ENCODE data around the gene ELF3.

ELF3 gene

DNA sequence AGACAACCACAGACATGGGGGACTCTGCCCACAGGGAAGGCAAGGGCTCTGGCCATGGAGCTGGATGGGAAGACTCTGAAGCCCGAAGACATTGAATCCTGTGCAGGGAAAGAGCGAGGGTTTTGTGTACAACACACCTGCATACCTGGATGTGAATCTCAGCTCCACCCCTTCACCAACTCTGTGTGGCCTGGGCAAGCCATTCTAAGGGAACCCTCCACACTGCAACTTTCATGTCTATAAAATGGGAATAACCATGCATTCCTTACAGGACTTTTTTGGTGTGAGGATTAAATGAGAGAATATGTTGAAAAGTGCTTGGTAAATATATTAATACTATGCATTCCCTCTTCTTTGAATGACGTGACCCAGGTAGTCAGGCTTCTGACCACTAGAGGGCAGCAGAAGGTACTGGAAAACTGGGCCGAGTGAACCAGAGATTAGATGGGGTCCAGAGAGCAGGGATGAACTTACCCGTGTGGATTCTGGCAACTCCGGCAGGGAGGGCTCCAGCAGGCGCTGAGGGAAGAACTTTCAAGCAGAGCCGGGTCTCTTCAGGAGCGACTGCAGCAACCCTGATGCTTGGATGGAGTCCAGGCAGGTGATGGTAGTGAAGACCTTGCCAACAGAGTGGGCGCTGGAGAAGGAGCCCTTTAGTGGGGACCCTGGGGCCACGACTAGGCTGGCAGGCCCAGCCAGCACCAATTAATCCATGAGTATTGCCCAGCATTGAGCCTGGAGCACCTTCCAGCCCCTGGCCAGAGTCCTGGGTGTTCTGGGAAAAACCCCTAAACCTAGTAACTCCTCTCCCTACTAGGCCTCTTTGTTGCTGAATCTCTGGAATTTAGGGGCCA, 834 bp upstream of the ELF3 start:
- H3K4me3 ChIP-seq (ENCODE audit: low read length): no peak overlapping the region
- TF ChIP-seq, protein P1, sequence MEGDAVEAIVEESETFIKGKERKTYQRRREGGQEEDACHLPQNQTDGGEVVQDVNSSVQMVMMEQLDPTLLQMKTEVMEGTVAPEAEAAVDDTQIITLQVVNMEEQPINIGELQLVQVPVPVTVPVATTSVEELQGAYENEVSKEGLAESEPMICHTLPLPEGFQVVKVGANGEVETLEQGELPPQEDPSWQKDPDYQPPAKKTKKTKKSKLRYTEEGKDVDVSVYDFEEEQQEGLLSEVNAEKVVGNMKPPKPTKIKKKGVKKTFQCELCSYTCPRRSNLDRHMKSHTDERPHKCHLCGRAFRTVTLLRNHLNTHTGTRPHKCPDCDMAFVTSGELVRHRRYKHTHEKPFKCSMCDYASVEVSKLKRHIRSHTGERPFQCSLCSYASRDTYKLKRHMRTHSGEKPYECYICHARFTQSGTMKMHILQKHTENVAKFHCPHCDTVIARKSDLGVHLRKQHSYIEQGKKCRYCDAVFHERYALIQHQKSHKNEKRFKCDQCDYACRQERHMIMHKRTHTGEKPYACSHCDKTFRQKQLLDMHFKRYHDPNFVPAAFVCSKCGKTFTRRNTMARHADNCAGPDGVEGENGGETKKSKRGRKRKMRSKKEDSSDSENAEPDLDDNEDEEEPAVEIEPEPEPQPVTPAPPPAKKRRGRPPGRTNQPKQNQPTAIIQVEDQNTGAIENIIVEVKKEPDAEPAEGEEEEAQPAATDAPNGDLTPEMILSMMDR (conservative IDR thresholded peaks at IDR 0.05; ENCODE audit: low read length): peak; percentile 89
- peak; percentile 67 for DNase-seq (ENCODE audit: low read depth)

DNA sequence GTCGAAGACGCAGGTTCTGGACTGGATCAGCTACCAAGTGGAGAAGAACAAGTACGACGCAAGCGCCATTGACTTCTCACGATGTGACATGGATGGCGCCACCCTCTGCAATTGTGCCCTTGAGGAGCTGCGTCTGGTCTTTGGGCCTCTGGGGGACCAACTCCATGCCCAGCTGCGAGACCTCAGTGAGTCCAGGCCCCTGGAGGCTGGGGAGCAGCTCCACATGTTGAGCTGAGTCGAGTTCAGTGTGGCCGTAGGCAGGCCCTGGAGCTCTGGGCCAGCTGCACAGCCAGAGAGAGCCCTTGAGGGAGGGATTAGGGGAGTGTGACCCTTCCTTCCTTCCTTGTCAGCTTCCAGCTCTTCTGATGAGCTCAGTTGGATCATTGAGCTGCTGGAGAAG, 1.6 kb downstream of the ELF3 start:
- H3K4me3 ChIP-seq (ENCODE audit: low read length): no peak overlapping the region
- TF ChIP-seq, protein P1 (conservative IDR thresholded peaks at IDR 0.05; ENCODE audit: low read length): no peak
- DNase-seq (ENCODE audit: low read depth): no peak

DNA sequence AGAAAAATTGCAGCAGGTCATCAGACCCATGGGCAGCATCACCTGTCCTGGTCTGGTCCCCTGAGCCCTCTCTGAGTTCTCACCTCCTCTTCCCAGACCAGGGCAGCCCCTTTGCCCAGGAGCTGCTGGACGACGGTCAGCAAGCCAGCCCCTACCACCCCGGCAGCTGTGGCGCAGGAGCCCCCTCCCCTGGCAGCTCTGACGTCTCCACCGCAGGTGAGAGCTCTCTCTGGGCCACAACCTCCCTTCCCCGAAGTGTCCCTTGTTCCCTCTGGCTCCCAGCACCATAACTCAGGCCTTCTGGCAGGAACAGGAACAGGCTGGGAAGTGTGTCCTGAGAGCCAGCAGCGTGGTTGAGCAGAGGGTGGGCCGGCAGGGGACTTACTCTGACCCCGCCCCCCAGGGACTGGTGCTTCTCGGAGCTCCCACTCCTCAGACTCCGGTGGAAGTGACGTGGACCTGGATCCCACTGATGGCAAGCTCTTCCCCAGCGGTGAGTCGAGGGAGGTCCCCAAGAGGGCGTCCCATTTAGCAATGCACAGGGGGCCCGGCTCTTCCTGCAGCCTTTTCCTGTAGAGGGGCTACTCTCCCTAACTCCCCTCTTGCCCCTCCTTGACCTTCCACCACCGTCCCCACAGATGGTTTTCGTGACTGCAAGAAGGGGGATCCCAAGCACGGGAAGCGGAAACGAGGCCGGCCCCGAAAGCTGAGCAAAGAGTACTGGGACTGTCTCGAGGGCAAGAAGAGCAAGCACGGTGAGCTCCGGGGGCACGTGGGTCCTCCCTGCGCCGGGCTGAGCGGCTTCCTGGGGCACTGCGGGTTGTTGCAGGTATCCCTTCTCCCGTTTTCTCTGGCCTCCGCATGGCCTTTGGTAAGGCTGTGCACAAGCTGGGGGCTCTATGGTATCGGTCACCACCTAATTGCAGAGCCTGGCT, 2.4 kb downstream of the ELF3 start:
- no peak for DNase-seq (ENCODE audit: low read depth)
- H3K4me3 ChIP-seq (ENCODE audit: low read length): no peak overlapping the region

DNA sequence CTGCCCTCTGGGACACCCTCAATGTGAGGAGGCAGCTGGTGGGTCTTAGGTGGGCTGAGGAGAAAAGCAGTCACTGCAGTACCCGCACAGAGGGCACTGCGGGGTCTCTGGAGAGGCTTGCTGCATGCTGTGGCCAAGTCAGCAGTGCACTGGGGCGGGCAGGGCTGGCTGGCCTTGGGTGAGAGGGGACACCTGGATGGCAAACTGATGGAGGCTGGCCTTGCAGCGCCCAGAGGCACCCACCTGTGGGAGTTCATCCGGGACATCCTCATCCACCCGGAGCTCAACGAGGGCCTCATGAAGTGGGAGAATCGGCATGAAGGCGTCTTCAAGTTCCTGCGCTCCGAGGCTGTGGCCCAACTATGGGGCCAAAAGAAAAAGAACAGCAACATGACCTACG, 3.2 kb downstream of the ELF3 start:
- DNase-seq (ENCODE audit: low read depth): no peak
- TF ChIP-seq, protein P1 (conservative IDR thresholded peaks at IDR 0.05; ENCODE audit: low read length): no peak
- H3K4me3 ChIP-seq (ENCODE audit: low read length): no peak overlapping the region

More for the DNA sequence above, 2.4 kb downstream of the ELF3 start:
- TF ChIP-seq, protein P1 (conservative IDR thresholded peaks at IDR 0.05; ENCODE audit: low read length): no peak

DNA sequence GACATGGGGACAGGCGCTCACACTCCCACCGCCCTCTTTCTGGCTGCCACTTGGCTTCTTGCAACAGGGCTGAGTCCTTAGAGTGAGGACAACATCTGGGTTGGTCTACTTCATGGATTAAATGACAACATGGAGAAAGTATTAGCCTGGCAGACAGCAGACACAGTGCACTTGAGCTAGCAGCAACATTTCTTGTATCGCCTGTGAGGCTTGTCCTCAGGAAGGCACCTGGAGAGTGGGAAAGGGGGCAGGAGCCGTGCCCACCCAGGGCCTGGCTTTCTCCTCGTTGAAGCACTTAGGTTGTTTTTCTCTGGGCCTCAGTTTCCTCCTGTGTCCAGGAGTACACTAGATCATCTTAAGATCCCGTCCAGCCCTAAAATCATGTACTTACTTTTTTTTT, 3.7 kb downstream of the ELF3 start:
- TF ChIP-seq, protein P1 (conservative IDR thresholded peaks at IDR 0.05; ENCODE audit: low read length): no peak
- H3K4me3 ChIP-seq (ENCODE audit: low read length): no peak overlapping the region
- no peak for DNase-seq (ENCODE audit: low read depth)

DNA sequence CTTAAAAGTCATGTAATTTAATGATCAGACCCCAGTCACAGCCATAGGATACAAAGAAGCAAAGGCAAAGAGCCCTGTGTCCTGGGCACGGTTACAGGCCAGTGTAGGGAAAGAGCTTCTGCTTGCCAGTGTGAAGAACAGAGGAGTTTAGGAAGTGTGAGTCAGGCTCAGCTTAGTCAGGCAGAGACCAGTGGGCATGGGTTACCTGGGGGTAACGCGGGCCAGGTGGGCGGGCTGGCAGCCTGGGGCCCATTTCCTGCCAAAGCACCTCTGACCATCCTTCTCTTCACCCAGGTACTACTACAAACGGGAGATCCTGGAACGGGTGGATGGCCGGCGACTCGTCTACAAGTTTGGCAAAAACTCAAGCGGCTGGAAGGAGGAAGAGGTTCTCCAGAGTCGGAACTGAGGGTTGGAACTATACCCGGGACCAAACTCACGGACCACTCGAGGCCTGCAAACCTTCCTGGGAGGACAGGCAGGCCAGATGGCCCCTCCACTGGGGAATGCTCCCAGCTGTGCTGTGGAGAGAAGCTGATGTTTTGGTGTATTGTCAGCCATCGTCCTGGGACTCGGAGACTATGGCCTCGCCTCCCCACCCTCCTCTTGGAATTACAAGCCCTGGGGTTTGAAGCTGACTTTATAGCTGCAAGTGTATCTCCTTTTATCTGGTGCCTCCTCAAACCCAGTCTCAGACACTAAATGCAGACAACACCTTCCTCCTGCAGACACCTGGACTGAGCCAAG, 4.7 kb downstream of the ELF3 start:
- no peak overlapping the region for H3K4me3 ChIP-seq (ENCODE audit: low read length)
- DNase-seq (ENCODE audit: low read depth): no peak
- TF ChIP-seq, protein P1 (conservative IDR thresholded peaks at IDR 0.05; ENCODE audit: low read length): no peak
